Thoracic aorta endothelial cell (primary cell): ENCODE results near the gene COCH. TPM values are rescaled to one million over a fixed set of nuclear protein-coding genes. Genes with fewer than 3 reads are reported as not detected.

Experiments used
- total RNA-seq: library from RNA; depleted of rRNA; stranded (reverse); fragments of >200 nt; gene quantifications from 2 replicates; pipeline ENCODE4 v1.2.3, GENCODE V29; 2012

Gene COCH
- total RNA-seq = 0.57 and 1.3 TPM in 2 replicates

DNA sequence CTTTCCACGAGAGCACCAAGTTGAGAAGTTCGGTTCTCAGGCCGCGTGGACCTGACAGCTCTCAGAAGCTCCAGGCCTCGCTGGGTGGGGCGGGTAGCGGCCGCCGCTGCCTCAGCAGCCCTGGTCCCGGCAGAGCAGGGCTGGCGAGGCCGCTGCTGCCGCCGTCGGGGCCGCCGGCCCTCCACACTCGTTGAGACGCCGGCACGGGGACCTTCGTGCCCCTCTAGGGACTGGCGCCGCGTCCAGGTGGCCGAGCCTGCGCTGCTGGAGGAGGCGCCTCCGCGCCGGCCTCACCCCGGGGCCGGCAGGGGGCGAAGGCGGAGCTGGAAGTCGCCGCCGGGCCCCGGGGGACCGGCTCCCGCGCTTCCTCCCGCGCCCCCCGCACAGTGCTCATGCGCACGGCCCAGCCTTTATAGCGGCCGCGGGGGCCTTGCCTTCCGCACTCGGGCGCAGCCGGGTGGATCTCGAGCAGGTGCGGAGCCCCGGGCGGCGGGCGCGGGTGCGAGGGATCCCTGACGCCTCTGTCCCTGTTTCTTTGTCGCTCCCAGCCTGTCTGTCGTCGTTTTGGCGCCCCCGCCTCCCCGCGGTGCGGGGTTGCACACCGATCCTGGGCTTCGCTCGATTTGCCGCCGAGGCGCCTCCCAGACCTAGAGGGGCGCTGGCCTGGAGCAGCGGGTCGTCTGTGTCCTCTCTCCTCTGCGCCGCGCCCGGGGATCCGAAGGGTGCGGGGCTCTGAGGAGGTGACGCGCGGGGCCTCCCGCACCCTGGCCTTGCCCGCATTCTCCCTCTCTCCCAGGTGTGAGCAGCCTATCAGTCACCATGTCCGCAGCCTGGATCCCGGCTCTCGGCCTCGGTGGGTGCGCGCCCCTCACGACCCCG is at the start of gene COCH:
TSS of gene COCH (plus strand) at position 440 of the 879 bp plus-strand sequence. CDS start at position 820, 380 bp downstream.

Other genes with a start within 250 kb of the COCH start
- 7.0 and 7.4 TPM in 2 replicates for gene AP4S1, start 151.1 kb downstream of the COCH start, total RNA-seq
- 51.1 and 59.7 TPM in 2 replicates for gene STRN3, start 151.8 kb downstream of the COCH start, total RNA-seq